HG02852 (cell line): ENCODE data around the gene CSMD2.

Experiments
- ATAC-seq: cut with Tn5 transposase; IDR thresholded peaks from one replicate; pipeline ENCODE4 v1.9.1; 2021; ENCODE audit warnings: mild to moderate bottlenecking, moderate library complexity; ENCODE audit not compliant: unreplicated experiment

CSMD2 gene

GRCh38 chr1:33471416-33471815 lies 693.6 kb downstream of the CSMD2 start:
- no peak for ATAC-seq

GRCh38 chr1:33470495-33471012 lies 694.5 kb downstream of the CSMD2 start:
- ATAC-seq: no peak

- ATAC-seq: no peak
Measured at GRCh38 chr1:33469691-33470090, 695.3 kb downstream of the CSMD2 start.

DNA sequence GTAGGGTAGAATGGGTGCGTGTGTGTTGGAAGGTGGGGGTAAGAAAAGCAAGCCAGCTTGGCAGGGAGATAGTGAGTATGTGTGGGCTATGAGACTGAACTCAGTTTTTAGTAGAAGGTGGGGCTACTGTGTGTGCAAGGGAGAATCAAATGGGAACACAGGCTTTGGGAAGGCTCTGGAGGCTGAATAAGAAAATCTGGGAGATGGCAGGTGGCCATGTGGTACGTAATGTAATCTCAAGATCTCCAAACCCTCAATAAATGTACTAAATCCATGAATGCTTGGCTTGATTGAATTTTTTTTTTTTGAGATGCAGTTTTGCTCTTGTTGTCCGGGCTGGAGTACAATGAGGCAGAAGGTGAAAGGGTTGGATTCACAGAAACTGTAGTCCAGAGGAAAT lies 696.1 kb downstream of the CSMD2 start:
- no peak for ATAC-seq

DNA sequence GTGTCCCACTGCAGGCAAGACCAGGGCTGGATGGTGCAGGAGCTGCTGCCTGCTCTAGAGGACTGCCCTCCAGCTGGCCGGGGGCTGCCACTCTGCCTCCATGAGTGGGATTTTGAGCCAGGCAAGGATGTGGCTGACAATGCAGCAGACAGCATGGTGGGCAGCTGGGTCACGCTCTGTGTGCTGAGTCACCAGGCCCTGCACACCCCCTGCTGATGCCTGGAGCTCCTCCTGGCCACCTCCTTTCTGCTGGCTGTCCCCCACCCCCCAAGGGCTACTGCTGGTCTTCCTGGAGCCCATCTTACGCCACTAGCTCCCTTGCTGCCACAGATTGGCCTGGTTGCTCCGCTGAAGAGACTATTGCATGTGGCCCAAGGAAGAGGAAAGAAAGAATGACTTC lies 696.5 kb downstream of the CSMD2 start:
- no peak for ATAC-seq

DNA sequence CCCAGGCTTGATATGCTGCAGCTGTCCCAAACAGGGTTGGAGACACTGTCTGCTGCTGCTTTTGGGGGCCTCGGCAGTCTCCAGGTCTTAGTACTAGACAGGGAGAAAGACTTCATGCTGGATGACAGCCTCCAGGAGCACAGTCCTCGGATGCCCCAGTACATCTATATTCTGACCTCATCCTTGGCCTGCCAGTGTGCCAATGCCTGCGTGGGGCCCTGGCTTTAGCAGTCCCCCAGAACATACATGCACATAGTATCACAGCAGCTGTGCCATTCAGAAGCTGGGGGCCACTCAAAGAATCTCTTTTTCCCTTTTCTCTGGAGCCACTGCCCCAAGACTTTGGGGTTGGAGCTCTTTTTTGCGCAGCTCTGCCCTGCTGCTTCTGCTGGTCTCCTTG lies 697.0 kb downstream of the CSMD2 start:
- no peak for ATAC-seq

DNA sequence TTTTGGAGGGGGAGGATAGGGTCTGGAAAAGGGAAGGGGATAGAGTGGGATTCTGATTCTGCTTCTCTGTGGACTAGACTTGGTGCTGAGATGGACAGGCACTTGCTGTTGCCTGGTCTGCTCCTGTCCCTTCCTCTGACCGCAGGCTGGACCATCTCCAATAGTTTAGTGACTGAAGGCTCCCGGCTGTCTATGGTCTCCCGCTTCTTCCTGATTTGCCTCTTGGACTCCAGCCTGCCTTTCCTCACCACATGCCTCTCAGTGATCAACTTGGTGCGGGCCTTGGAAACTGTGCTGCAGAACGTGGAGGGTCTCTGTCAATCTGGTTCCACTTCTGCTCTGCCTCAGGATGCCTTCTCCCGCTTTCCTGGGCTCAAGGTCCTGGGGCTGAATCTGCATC lies 698.9 kb downstream of the CSMD2 start:
- ATAC-seq: no peak

- ATAC-seq: no peak
Measured at GRCh38 chr1:33465316-33465715, 699.7 kb downstream of the CSMD2 start.

DNA sequence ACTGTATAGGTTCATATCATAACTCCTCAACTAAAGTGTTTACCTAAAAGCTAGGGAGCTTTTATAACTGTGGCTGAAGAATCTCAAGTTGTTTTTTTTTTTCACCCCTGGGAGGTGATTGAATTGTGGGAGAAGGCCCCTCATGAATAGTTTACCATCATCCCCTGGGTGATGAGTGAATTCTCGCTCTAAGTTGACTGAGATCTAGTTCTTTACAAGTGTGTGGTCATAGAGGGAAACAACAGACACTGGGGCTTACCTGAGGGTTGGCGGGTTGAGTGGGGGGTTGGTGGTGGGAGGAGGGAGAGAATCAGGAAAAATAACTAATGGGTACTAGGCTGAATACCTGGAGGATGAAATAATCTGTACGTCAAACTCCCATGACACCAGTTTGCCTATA lies 700.5 kb downstream of the CSMD2 start:
- ATAC-seq: no peak
